Stomach (tissue), 9 donors: Measurements from ENCODE around the gene SIGLEC8. TPM values are rescaled to one million over a fixed set of nuclear protein-coding genes. Genes with fewer than 3 reads are reported as not detected.

Experiments
- DNase-seq, 2 donors: peaks; one replicate each; pipeline versions ENCODE4 v3.0.0 to v3.0.0-alpha.2; 2013 to 2019
- H3K27ac ChIP-seq, 5 donors: fragments of 200-600 bp in 4 of 5; sonication (generic) in 4 of 5; one replicate each; pipeline ENCODE4 v1.5.1; 2013 to 2019; ENCODE audit warnings: mild to moderate bottlenecking in 1 of 5, moderate library complexity in 1 of 5
- H3K27me3 ChIP-seq, 3 donors: fragments of 200-600 bp; sonication (generic); one replicate each; pipeline ENCODE4 v1.5.1; 2017 to 2019; ENCODE audit warnings: mixed run types in 1 of 3
- H3K36me3 ChIP-seq, 4 donors: fragments of 200-600 bp; sonication (generic); 1 replicate in 3 of 4; 2 replicates in 1 of 4; pipeline ENCODE4 v1.5.1; 2016 to 2019
- H3K4me1 ChIP-seq, 4 donors: fragments of 200-600 bp; sonication (generic); one replicate each; pipeline ENCODE4 v1.5.1; 2016 to 2019
- H3K4me3 ChIP-seq, 4 donors: fragments of 200-600 bp; sonication (generic) in 3 of 4; one replicate each; pipeline ENCODE4 v1.5.1; 2016 to 2019; ENCODE audit warnings: mild to moderate bottlenecking in 1 of 4
- H3K9me3 ChIP-seq, 4 donors: fragments of 200-600 bp; sonication (generic); one replicate each; pipeline ENCODE4 v1.5.1; 2016 to 2019
- EP300 ChIP-seq: sonication (generic); formaldehyde crosslinking; IDR thresholded peaks from one replicate; pipeline ENCODE4 v1.6.1; 2017; ENCODE audit warnings: antibody characterized with exemption
- POLR2A ChIP-seq, 4 donors: fragments of 450-650 bp; IDR thresholded peaks; one replicate each; pipeline ENCODE4 v1.6.1; 2016; ENCODE audit warnings: antibody characterized with exemption in 4 of 4, control low read depth in 2 of 4, mild to moderate bottlenecking in 1 of 4, moderate library complexity in 1 of 4
- POLR2AphosphoS5 ChIP-seq, 3 donors: sonication (generic); formaldehyde crosslinking; IDR thresholded peaks; one replicate each; pipeline ENCODE4 v1.6.1; 2016; ENCODE audit warnings: antibody characterized with exemption in 3 of 3
- WGBS, 5 donors: extraction: QIAGEN DNeasy Blood & Tissue Kit in 3 of 5; methylation state at CpG; one replicate each; pipeline versions ENCODE4 v1.1.5 to v1.1.7; 2013 to 2018; 5-methylcytosine and 5-hydroxymethylcytosine counted together
- intact Hi-C: fragments of 100-400 bp; cut with DNase I; formaldehyde crosslinking; loops from one replicate; pipeline ENCODE4 v1.15.1; 2023; ENCODE audit warnings: low total_unique reads
- polyA plus RNA-seq, 3 donors: library from polyadenylated mRNA; stranded (reverse); fragments of 200-250 nt; gene quantifications; one replicate each; pipeline ENCODE4 v1.2.3, GENCODE V29; 2013
- total RNA-seq, 5 donors: library from RNA; depleted of rRNA; stranded (reverse); fragments of >200 nt; gene quantifications; one replicate each; pipeline versions ENCODE4 v1.1.0 to v1.2.3, GENCODE V29; 2014 to 2016
- TF ChIP-seq, protein P1 (sequence below), 7 experiments: fragments of 450-650 bp in 4 of 7; fragments of 200-600 bp in 3 of 7; sonication (generic) in 3 of 7; IDR thresholded peaks; one replicate each; pipeline ENCODE4 v1.5.1; 2016 to 2019; ENCODE audit warnings: antibody characterized with exemption in 7 of 7, control low read depth in 2 of 7, mild to moderate bottlenecking in 1 of 7
- donor health status: healthy with polysubstance abuse.
- donor health status: Bipolar disorder and iron deficiency.
- donor health status: healthy.

SIGLEC8 gene
- total and polyA plus RNA-seq, 8 donors, result 0.20 to 2.3 (median 1.1) TPM; not detected in 3

DNA sequence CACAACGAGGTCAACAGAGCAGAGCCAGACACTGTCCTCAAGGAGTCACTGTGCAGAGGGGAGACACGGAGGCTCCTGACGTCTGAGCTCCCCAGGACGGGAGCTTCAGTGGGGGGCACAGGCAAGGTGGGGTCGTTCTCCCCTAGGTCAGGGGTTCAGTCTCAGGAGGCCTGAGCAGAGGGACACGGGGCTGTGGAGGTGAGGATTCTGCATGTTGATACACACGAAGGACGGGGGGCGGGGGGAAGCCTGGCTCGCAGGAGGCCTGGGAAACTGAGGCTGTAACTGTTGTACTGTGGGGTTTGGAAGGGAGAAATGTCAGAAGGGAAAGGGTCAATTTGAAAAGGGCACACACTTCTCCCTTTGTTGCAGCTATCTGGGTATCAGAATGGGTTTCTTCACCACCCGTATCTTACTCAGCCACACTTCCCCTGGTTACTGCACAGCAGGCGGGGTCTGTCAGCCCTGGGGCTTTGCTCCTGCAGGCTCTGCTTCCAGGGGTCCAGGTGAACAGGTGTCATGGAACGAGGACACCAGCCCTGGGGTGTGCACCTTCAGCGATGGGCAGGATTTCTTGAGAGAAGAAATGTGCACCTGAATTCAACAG, 748 bp upstream of the SIGLEC8 start:
- no peaks in the 10 kb centered on the region for H3K9me3 ChIP-seq
- TF ChIP-seq, protein P1, sequence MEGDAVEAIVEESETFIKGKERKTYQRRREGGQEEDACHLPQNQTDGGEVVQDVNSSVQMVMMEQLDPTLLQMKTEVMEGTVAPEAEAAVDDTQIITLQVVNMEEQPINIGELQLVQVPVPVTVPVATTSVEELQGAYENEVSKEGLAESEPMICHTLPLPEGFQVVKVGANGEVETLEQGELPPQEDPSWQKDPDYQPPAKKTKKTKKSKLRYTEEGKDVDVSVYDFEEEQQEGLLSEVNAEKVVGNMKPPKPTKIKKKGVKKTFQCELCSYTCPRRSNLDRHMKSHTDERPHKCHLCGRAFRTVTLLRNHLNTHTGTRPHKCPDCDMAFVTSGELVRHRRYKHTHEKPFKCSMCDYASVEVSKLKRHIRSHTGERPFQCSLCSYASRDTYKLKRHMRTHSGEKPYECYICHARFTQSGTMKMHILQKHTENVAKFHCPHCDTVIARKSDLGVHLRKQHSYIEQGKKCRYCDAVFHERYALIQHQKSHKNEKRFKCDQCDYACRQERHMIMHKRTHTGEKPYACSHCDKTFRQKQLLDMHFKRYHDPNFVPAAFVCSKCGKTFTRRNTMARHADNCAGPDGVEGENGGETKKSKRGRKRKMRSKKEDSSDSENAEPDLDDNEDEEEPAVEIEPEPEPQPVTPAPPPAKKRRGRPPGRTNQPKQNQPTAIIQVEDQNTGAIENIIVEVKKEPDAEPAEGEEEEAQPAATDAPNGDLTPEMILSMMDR (IDR thresholded peaks at IDR 0.05), result no peak
- TF ChIP-seq EP300 (no peak), POLR2AphosphoS5 (IDR thresholded peaks at IDR 0.05) (no peak), POLR2A (IDR thresholded peaks at IDR 0.05) (no peak)
- H3K4me3 ChIP-seq, result no peak overlapping the region
- intact Hi-C loops, result no loop called here
- peaks cover 0 to 81% (median 22%) of the 10 kb centered on the region in 3 donors for H3K27me3 ChIP-seq
- WGBS, 5 donors, result 64 to 79% (median 73%) methylated on average over 14 of the region's 14 CpGs
- H3K36me3 ChIP-seq, result no peaks in the 10 kb centered on the region
- DNase-seq, result peak in 1 of 2 donors; percentile 11
- H3K27ac ChIP-seq, result no peak overlapping the region
- peaks cover 0 to 14% (median 0%) of the 10 kb centered on the region in 4 donors for H3K4me1 ChIP-seq

DNA sequence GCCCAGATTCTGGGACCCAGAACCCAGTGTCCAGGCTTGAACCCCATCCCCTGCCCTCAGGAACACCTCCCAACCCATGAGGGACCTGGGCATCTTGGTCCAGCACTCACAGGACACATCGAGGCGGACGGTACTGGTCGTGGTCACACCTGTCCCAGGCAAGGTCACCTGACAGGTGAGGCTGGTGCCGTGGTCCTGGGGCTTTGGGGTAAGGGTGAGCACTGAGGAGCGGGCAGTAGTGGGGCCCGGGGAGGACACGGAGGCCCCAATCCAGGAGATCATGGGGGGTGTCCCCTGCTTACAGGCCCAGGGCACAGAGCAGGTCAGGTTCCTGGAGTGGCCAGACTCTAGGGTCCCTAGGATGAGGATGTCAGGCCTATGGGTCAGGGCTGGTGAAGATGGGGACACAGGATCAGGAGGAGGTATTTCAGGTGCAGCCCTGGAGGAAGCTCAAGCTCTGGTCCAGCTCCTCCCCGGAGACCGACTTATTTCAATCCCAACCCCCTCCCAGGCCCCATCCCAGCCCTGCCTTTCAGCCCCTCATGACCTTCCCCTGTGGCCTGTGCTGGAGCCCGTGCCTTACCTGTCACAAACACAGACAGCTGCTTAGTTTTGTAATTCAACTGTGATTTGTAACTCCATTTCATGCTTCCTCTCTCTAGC, 772 bp downstream of the SIGLEC8 start:
- H3K9me3 ChIP-seq, result no peaks in the 10 kb centered on the region
- H3K27me3 ChIP-seq, result peaks cover 0 to 85% (median 17%) of the 10 kb centered on the region in 3 donors
- peaks cover 0 to 14% (median 0%) of the 10 kb centered on the region in 4 donors for H3K4me1 ChIP-seq
- TF ChIP-seq POLR2AphosphoS5 (IDR thresholded peaks at IDR 0.05) (no peak), POLR2A (IDR thresholded peaks at IDR 0.05) (no peak), EP300 (no peak)
- TF ChIP-seq, protein P1 (IDR thresholded peaks at IDR 0.05), result no peak
- peak overlapping the region in 2 of 5 donors; percentile 5 to 46 for H3K27ac ChIP-seq
- H3K4me3 ChIP-seq, result no peak overlapping the region
- 73 to 83% (median 78%) methylated on average over 9 to 11 of the region's 11 CpGs for WGBS, 5 donors
- no peak for DNase-seq
- intact Hi-C loops, result no loop called here
- H3K36me3 ChIP-seq, result no peaks in the 10 kb centered on the region

DNA sequence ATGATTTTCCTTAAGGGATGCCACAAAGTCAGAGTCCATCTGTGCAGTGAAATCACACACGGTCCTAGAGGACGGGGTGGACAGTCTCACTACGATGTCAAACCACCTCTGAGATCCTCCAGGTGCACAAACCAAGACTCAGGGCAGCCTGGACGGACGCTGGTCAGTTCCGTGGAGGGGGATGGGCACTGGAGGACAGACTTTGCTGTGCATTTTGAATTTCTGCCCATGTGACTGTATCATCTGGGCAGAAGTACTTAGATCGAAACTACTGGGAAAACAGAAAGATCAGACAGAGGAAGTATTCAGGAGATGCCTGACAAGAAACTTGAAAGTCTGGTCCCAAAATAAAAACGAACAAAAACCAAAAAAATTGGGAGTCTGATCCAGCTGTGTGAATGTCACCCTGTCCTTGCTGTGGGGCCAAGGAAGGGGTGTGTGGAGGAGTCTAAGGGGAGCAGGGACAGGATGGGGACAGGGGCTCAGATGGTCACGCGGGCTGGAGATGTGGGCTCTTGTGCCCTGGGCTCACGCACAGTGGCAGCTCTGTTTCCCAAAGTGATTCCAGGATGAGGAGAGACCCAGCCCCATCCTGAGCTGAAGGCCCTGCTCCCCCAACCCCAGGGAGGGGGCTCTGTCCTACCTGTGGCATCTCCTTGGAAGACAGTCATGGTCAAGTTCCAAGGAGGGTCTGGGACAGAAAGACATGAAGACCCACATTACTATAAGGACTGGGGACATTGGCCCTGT, 1.5 kb downstream of the SIGLEC8 start:
- no peak overlapping the region for H3K4me3 ChIP-seq
- H3K27me3 ChIP-seq, result peaks cover 0 to 78% (median 12%) of the 10 kb centered on the region in 3 donors
- 51 to 67% (median 65%) methylated on average over 11 of the region's 11 CpGs for WGBS, 5 donors
- DNase-seq, result no peak
- intact Hi-C loops, result no loop called here
- no peaks in the 10 kb centered on the region for H3K36me3 ChIP-seq
- TF ChIP-seq POLR2AphosphoS5 (IDR thresholded peaks at IDR 0.05) (no peak), EP300 (no peak), POLR2A (IDR thresholded peaks at IDR 0.05) (no peak)
- TF ChIP-seq, protein P1 (IDR thresholded peaks at IDR 0.05), result no peak
- H3K27ac ChIP-seq, result peak overlapping the region in 2 of 5 donors; percentile 26 to 46
- H3K4me1 ChIP-seq, result peaks cover 0 to 6% (median 0%) of the 10 kb centered on the region in 4 donors
- H3K9me3 ChIP-seq, result no peaks in the 10 kb centered on the region

DNA sequence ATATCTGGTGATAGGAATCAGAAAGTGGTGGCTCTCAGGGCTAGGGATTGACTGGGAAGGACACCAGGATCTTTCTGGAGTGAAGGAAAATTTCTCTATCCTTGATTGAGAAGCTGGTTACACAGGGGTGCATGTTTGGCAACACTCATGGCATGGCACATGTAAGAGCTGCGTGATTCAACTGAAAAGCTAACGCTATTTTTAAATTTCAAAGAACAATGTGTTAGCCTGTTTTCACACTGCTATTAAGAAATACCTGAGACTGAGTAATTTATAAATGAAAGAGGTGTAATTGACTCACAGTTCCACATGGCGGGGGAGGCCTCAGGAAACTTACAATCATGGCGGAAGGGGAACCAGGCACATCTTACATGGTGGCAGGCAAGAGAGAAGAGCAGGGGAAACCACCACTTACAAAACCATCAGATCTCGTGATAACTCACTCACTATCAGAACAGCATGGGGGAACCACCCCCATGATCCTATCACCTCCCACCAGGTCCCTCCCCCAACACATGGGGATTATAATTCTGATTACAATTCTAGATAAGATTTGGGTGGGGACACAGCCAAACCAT, 7.4 kb downstream of the SIGLEC8 start:
- H3K4me1 ChIP-seq, result no peaks in the 10 kb centered on the region
- DNase-seq, result peak in 1 of 2 donors; percentile 17

More for the DNA sequence above, 7.4 kb downstream of the SIGLEC8 start:
- intact Hi-C loops, result no loop called here
- peaks cover 0 to 54% (median 3%) of the 10 kb centered on the region in 3 donors for H3K27me3 ChIP-seq
- WGBS, 5 donors, result 80 to 92% (median 86%) methylated on average over 5 of the region's 5 CpGs
- no peaks in the 10 kb centered on the region for H3K36me3 ChIP-seq
- H3K4me3 ChIP-seq, result no peak overlapping the region
- no peak overlapping the region for H3K27ac ChIP-seq
- no peaks in the 10 kb centered on the region for H3K9me3 ChIP-seq
- TF ChIP-seq EP300, result no peak
- TF ChIP-seq, protein P1 (IDR thresholded peaks at IDR 0.05), result no peak
- no peak for TF ChIP-seq POLR2A (IDR thresholded peaks at IDR 0.05)
- no peak for TF ChIP-seq POLR2AphosphoS5 (IDR thresholded peaks at IDR 0.05)
